Breast epithelium (tissue), 3 donors: Measurements from ENCODE around the gene PTPRN2.
"Not testable (repeated sequence)": the region's sequence is repeated elsewhere in the genome, so short reads cannot be mapped to it uniquely, and the experiment has no call there.

Experiments
- POLR2A ChIP-seq: fragments of 450-650 bp; IDR thresholded peaks from one replicate; pipeline ENCODE4 v1.6.1; 2016; ENCODE audit warnings: antibody characterized with exemption, mild to moderate bottlenecking, moderate library complexity
- POLR2AphosphoS5 ChIP-seq, 3 donors: sonication (generic); formaldehyde crosslinking; IDR thresholded peaks; one replicate each; pipeline ENCODE4 v1.6.1; 2017; ENCODE audit warnings: antibody characterized with exemption in 3 of 3
- TF ChIP-seq, protein P1 (sequence below), 3 donors: fragments of 450-650 bp; IDR thresholded peaks; one replicate each; pipeline ENCODE4 v1.5.1; 2016 to 2017; ENCODE audit warnings: antibody characterized with exemption in 3 of 3, mild to moderate bottlenecking in 3 of 3, moderate library complexity in 3 of 3

DNA sequence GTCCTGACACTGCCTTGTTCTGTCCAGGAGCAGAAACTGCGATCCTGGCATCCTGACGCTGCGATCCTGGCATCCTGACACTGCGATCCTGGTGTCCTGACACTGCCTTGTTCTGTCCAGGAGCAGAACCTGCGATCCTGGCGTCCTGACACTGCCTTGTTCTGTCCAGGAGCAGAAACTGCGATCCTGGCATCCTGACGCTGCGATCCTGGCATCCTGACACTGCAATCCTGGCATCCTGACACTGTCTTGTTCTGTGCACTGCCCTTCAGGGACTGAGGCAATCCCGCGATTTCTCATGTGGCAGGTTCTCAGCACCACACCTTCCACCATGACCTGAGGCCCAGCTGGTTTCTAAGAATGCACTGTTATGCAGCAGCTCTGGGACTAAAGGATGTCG, 541.4 kb downstream of the PTPRN2 start:
- TF ChIP-seq, protein P1, sequence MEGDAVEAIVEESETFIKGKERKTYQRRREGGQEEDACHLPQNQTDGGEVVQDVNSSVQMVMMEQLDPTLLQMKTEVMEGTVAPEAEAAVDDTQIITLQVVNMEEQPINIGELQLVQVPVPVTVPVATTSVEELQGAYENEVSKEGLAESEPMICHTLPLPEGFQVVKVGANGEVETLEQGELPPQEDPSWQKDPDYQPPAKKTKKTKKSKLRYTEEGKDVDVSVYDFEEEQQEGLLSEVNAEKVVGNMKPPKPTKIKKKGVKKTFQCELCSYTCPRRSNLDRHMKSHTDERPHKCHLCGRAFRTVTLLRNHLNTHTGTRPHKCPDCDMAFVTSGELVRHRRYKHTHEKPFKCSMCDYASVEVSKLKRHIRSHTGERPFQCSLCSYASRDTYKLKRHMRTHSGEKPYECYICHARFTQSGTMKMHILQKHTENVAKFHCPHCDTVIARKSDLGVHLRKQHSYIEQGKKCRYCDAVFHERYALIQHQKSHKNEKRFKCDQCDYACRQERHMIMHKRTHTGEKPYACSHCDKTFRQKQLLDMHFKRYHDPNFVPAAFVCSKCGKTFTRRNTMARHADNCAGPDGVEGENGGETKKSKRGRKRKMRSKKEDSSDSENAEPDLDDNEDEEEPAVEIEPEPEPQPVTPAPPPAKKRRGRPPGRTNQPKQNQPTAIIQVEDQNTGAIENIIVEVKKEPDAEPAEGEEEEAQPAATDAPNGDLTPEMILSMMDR (IDR thresholded peaks at IDR 0.05): not testable (repeated sequence)
- TF ChIP-seq POLR2A; POLR2AphosphoS5 (IDR thresholded peaks at IDR 0.05): not testable (repeated sequence)
